H1 (cell line): Measurements from ENCODE around the gene COTL1. TPM values are rescaled to one million over a fixed set of nuclear protein-coding genes. Genes with fewer than 3 reads are reported as not detected.
A peak's percentile ranks its signal among the peaks of the same experiment; 100 is the strongest.

ENCODE experiments used
- CTCF ChIA-PET: fragments of 300-600 bp; sonication (Branson Sonifier 250); formaldehyde crosslinking; loops from one replicate; lab custom pipeline; 2021; ENCODE audit not compliant: partially characterized antibody; lab: Charles Lee
- POLR2A ChIA-PET: fragments of 300-600 bp; sonication (Branson Sonifier 250); formaldehyde crosslinking; loops from one replicate; lab custom pipeline; 2021; ENCODE audit warnings: inconsistent platforms; ENCODE audit not compliant: partially characterized antibody; lab: Charles Lee
- DNase-seq, 2 experiments: peaks; one replicate each; pipeline versions ENCODE4 v3.0.0 to v3.0.0-alpha.2; 2010 to 2022; ENCODE audit warnings: low spot score in 2 of 2, low read depth in 1 of 2, mixed read lengths in 1 of 2
- FAIRE-seq: peaks from 2 replicates; lab custom pipeline; 2011; peaks lifted over from hg19 to GRCh38; lab: Jason Lieb, UNC
- H2AFZ ChIP-seq: 2 replicates; pipeline ENCODE4 v1.8.1; 2012; ENCODE audit warnings: low read length, inconsistent platforms
- H2AK5ac ChIP-seq: 2 replicates; pipeline ENCODE4 v1.6.1; 2013; ENCODE audit warnings: low read depth, low read length
- H2BK120ac ChIP-seq: replicated peaks from 2 replicates; pipeline ENCODE3; 2013; ENCODE audit warnings: low read depth, low read length, inconsistent platforms
- H2BK12ac ChIP-seq: 2 replicates; pipeline ENCODE4 v1.6.1; 2013; ENCODE audit warnings: low read depth, low read length
- H2BK15ac ChIP-seq: 2 replicates; pipeline ENCODE4 v1.6.1; 2013; ENCODE audit warnings: low read length
- H2BK20ac ChIP-seq: 2 replicates; pipeline ENCODE4 v1.6.1; 2013; ENCODE audit warnings: low read length
- H2BK5ac ChIP-seq: 2 replicates; pipeline ENCODE4 v1.6.1; 2013; ENCODE audit warnings: low read depth, low read length
- H3K14ac ChIP-seq: 2 replicates; pipeline ENCODE4 v1.6.1; 2013; ENCODE audit warnings: inconsistent platforms; ENCODE audit not compliant: insufficient read length
- H3K18ac ChIP-seq: 2 replicates; pipeline ENCODE4 v1.6.1; 2013; ENCODE audit warnings: low read length; ENCODE audit errors: extremely low read depth
- H3K23ac ChIP-seq: 2 replicates; pipeline ENCODE4 v1.6.1; 2013; ENCODE audit warnings: inconsistent platforms; ENCODE audit not compliant: insufficient read length
- H3K23me2 ChIP-seq: 2 replicates; pipeline ENCODE4 v1.6.1; 2013; ENCODE audit warnings: low read depth, low read length
- H3K27ac ChIP-seq: 2 replicates; pipeline ENCODE4 v1.6.1; 2011; ENCODE audit warnings: low read depth, low read length, inconsistent platforms
- H3K27me3 ChIP-seq, 4 experiments: replicated peaks in 1 of 4; 1 replicate in 1 of 4; 2 replicates in 3 of 4; pipeline versions ENCODE4 v1.6.1 to v1.8.1; 2011 to 2013; ENCODE audit warnings: low read length in 3 of 4, mild to moderate bottlenecking in 3 of 4, inconsistent platforms in 2 of 4, mixed read lengths in 2 of 4, moderate library complexity in 1 of 4; ENCODE audit not compliant: control insufficient read depth in 3 of 4, insufficient read depth in 3 of 4; ENCODE audit errors: extremely low read depth in 1 of 4
- H3K36me3 ChIP-seq, 4 experiments: 2 replicates each; pipeline versions ENCODE4 v1.6.1 to v1.8.1; 2011 to 2013; ENCODE audit warnings: mild to moderate bottlenecking in 4 of 4, low read length in 3 of 4, moderate library complexity in 2 of 4, control low read depth in 1 of 4, inconsistent platforms in 1 of 4; ENCODE audit not compliant: insufficient read depth in 4 of 4, control insufficient read depth in 2 of 4
- H3K4ac ChIP-seq: replicated peaks from 2 replicates; pipeline ENCODE3; 2013; ENCODE audit warnings: low read length, low read depth, mixed read lengths, inconsistent platforms; ENCODE audit not compliant: insufficient read length
- H3K4me1 ChIP-seq, 4 experiments: replicated peaks in 1 of 4; 1 replicate in 1 of 4; 2 replicates in 3 of 4; pipeline versions ENCODE4 v1.6.1 to v1.8.1; 2011 to 2013; ENCODE audit warnings: low read length in 3 of 4, inconsistent platforms in 2 of 4, mixed read lengths in 1 of 4; ENCODE audit not compliant: insufficient read depth in 4 of 4, control insufficient read depth in 3 of 4
- H3K4me2 ChIP-seq, 2 experiments: 2 replicates each; pipeline versions ENCODE4 v1.6.1 to v1.8.1; 2011 to 2013; ENCODE audit warnings: low read depth in 2 of 2, low read length in 2 of 2, control low read depth in 1 of 2, inconsistent platforms in 1 of 2, mild to moderate bottlenecking in 1 of 2; ENCODE audit not compliant: insufficient read depth in 1 of 2
- H3K4me3 ChIP-seq, 4 experiments: fragments of 200-600, 300-600 bp in 1 of 4; sonication (generic), shearing (Covaris generic), sonication (Bioruptor Twin) in 1 of 4; 2 replicates each; pipeline versions ENCODE4 v1.5.1 to v1.8.1; 2011 to 2016; ENCODE audit warnings: low read length in 4 of 4, low read depth in 3 of 4, control low read depth in 2 of 4, inconsistent platforms in 2 of 4, mild to moderate bottlenecking in 2 of 4, mixed read lengths in 1 of 4, moderate library complexity in 1 of 4; ENCODE audit not compliant: insufficient read depth in 2 of 4; ENCODE audit errors: extremely low read depth in 1 of 4
- H3K56ac ChIP-seq: replicated peaks from 2 replicates; pipeline ENCODE3; 2013; ENCODE audit warnings: low read depth, mild to moderate bottlenecking, mixed read lengths, low read length, inconsistent platforms; ENCODE audit not compliant: insufficient read length
- H3K79me1 ChIP-seq: 2 replicates; pipeline ENCODE4 v1.6.1; 2013; ENCODE audit warnings: low read depth, low read length, control low read depth
- H3K79me2 ChIP-seq, 2 experiments: 2 replicates each; pipeline versions ENCODE4 v1.6.1 to v1.8.1; 2012 to 2013; ENCODE audit warnings: low read length in 2 of 2, mild to moderate bottlenecking in 2 of 2, inconsistent platforms in 1 of 2; ENCODE audit not compliant: insufficient read depth in 2 of 2, control insufficient read depth in 1 of 2
- H3K9ac ChIP-seq, 4 experiments: replicated peaks in 1 of 4; 1 replicate in 1 of 4; 2 replicates in 3 of 4; pipeline versions ENCODE4 v1.6.1 to v1.8.1; 2011 to 2013; ENCODE audit warnings: low read depth in 3 of 4, low read length in 3 of 4, control low read depth in 2 of 4, mild to moderate bottlenecking in 2 of 4, moderate library complexity in 2 of 4, inconsistent platforms in 1 of 4; ENCODE audit errors: extremely low read depth in 1 of 4
- H3K9me3 ChIP-seq, 2 experiments: 2 replicates each; pipeline versions ENCODE4 v1.6.1 to v1.8.1; 2012 to 2013; ENCODE audit warnings: mild to moderate bottlenecking in 2 of 2, moderate library complexity in 2 of 2, control low read depth in 1 of 2, inconsistent platforms in 1 of 2, low read depth in 1 of 2, low read length in 1 of 2, mixed read lengths in 1 of 2; ENCODE audit not compliant: insufficient read depth in 2 of 2
- H4K20me1 ChIP-seq, 2 experiments: replicated peaks in 1 of 2; 2 replicates each; pipeline versions ENCODE3 to v1.8.1; 2011 to 2013; ENCODE audit warnings: inconsistent platforms in 2 of 2, low read length in 2 of 2, mild to moderate bottlenecking in 1 of 2; ENCODE audit not compliant: insufficient read depth in 2 of 2, control insufficient read depth in 1 of 2
- H4K5ac ChIP-seq: 2 replicates; pipeline ENCODE4 v1.6.1; 2013; ENCODE audit warnings: low read length, low read depth, mixed read lengths, inconsistent platforms; ENCODE audit not compliant: insufficient read length
- H4K8ac ChIP-seq: 2 replicates; pipeline ENCODE4 v1.8.0; 2013; ENCODE audit warnings: mild to moderate bottlenecking, moderate library complexity, low read length, inconsistent platforms; ENCODE audit not compliant: insufficient read depth; ENCODE audit errors: extremely low read depth
- H4K91ac ChIP-seq: replicated peaks from 2 replicates; pipeline ENCODE3; 2013; ENCODE audit warnings: low read length, mixed read lengths, inconsistent platforms; ENCODE audit not compliant: insufficient read length
- CBX5 ChIP-seq: fragments of 300-800, 300-1000 bp; sonication (generic); IDR thresholded peaks from 2 replicates; pipeline ENCODE4 v1.7.1; 2016; ENCODE audit warnings: antibody characterized with exemption, low read length, low read depth
- EZH2 ChIP-seq: fragments of 200-600 bp; sonication (generic); IDR thresholded peaks from 2 replicates; pipeline ENCODE4 v1.7.1; 2012; ENCODE audit warnings: low read depth, mild to moderate bottlenecking, moderate library complexity, low read length, inconsistent platforms; ENCODE audit not compliant: severe bottlenecking
- KDM5A ChIP-seq: fragments of 200-600 bp; IDR thresholded peaks from 2 replicates; pipeline ENCODE4 v1.7.1; 2012; ENCODE audit warnings: mild to moderate bottlenecking, low read length, inconsistent platforms, mixed read lengths
- PHF8 ChIP-seq: fragments of 200-600 bp; sonication (generic); conservative IDR thresholded peaks from 2 replicates; pipeline ENCODE4 v1.7.1; 2012; ENCODE audit warnings: low read depth, mild to moderate bottlenecking, inconsistent platforms, low read length, moderate library complexity
- SIN3A ChIP-seq, 2 experiments: IDR thresholded peaks in 1 of 2; conservative IDR thresholded peaks in 1 of 2; 2 replicates each; pipeline ENCODE4 v1.6.1; 2011 to 2012; ENCODE audit warnings: low read length in 2 of 2, improper control_type of control experiment in 1 of 2, low read depth in 1 of 2, mild to moderate bottlenecking in 1 of 2
- SIRT6 ChIP-seq: IDR thresholded peaks from one replicate; pipeline ENCODE4 v1.7.1; 2012; ENCODE audit warnings: low read length, inconsistent platforms
- SP4 ChIP-seq: IDR thresholded peaks from 2 replicates; pipeline ENCODE4 v1.6.1; 2012; ENCODE audit warnings: low read length, inconsistent platforms
- SRF ChIP-seq: IDR thresholded peaks from 2 replicates; pipeline ENCODE4 v1.6.1; 2011; ENCODE audit warnings: mild to moderate bottlenecking, low read depth, low read length, moderate library complexity
- TBP ChIP-seq: IDR thresholded peaks from 2 replicates; pipeline ENCODE4 v1.6.1; 2011; ENCODE audit warnings: low read depth, low read length, improper control_type of control experiment
- WGBS, 2 experiments: shearing (Covaris generic) in 1 of 2; methylation state at CpG; one replicate each; pipeline versions ENCODE4 v1.1.6 to v1.1.7; 2013 to 2015; ENCODE audit warnings: low lambda C conversion rate in 2 of 2, mixed read lengths in 2 of 2, inconsistent platforms in 1 of 2, low coverage in 1 of 2, missing lambda C conversion rate in 1 of 2; ENCODE audit not compliant: insufficient replicate concordance in 2 of 2, insufficient coverage in 1 of 2, insufficient read length in 1 of 2; ENCODE audit errors: extremely low coverage in 1 of 2, missing lambda C conversion rate in 1 of 2; 5-methylcytosine and 5-hydroxymethylcytosine counted together
- polyA plus RNA-seq, 7 experiments: library from polyadenylated mRNA; depleted of rRNA in 3 of 7; stranded (reverse) in 5 of 7; unstranded in 2 of 7; fragments of >200 nt in 5 of 7; fragments of 200-250 nt in 2 of 7; gene quantifications; 1 replicate in 5 of 7; 2 replicates in 1 of 7; 4 replicates in 1 of 7; pipeline versions ENCODE4 v1.2.1 to v1.2.3, GENCODE V29; 2011 to 2013; ENCODE audit warnings: missing spikeins in 2 of 7, mixed read lengths in 2 of 7
- total RNA-seq: library from RNA; stranded (reverse); fragmentation: NEBNext Ultra II Directional; extraction: Animal tissue kit (Norgen Biotek cat#: 25700); gene quantifications from 2 replicates; pipeline ENCODE4 v1.2.1, GENCODE V29; 2021

COTL1 gene
- total and polyA plus RNA-seq, 2 of the 8 experiments (the other 6 are each of a cell fraction or from before 2014, with no cell fraction given), result 59.2 to 183 TPM

- Histone ChIP-seq H3K4me3 (no peak overlapping the region), H4K5ac (no peak overlapping the region), H2BK20ac (no peak overlapping the region), H2BK120ac (no peak overlapping the region), H3K79me2 (peaks cover 0 to 2% of the 10 kb centered on the region in 2 experiments; a peak in 1 of 4 replicates), H4K91ac (no peak overlapping the region), H2BK15ac (no peak overlapping the region), H3K9ac (no peak overlapping the region), H3K27ac (no peak overlapping the region), H2AFZ (no peak overlapping the region), H3K27me3 (no peaks in the 10 kb centered on the region), H3K56ac (no peak overlapping the region), H3K18ac (no peak overlapping the region), H4K8ac (no peak overlapping the region), H3K79me1 (no peaks in the 10 kb centered on the region), H2BK5ac (no peak overlapping the region), H4K20me1 (peaks cover 0 to 2% of the 10 kb centered on the region in 2 experiments), H3K4ac (no peak overlapping the region), H3K23ac (no peak overlapping the region), H3K4me1 (peaks cover 0 to 6% (median 0%) of the 10 kb centered on the region in 4 experiments; a peak in 2 of 7 replicates), H3K14ac (no peak overlapping the region), H3K4me2 (no peak overlapping the region), H2BK12ac (peak overlapping the region; percentile 6; the same call in 1 of the 2 replicates), H3K36me3 (peaks cover 0 to 2% (median 0%) of the 10 kb centered on the region in 4 experiments; a peak in 3 of 8 replicates), H2AK5ac (no peak overlapping the region; the same call in 1 of the 2 replicates), H3K23me2 (0 out of 2 replicates have a peak, but pooled peaks cover under 1% of the 10 kb centered on the region), H3K9me3 (no peaks in the 10 kb centered on the region)
- DNase-seq (no peak), FAIRE-seq (no peak)
- WGBS, 2 experiments, result 85% methylated on average over 15 of the region's 15 CpGs; no CpG with 5 or more reads in 1 of the 2 experiments
- ChIA-PET CTCF (interaction anchor here (0.9 to 5.5 kb wide), 10 partner anchors 10 to 73 kb away, joined by 3 to 29 read pairs (median 5); no protein-coding TSS in a partner anchor), POLR2A (interaction anchor here (1.1 to 1.3 kb wide), 2 partner anchors 18 to 30 kb away, joined by 3 read pairs; no protein-coding TSS in a partner anchor)
- TF ChIP-seq CBX5 (no peak), SP4 (no peak), KDM5A (no peak), EZH2 (no peak), SRF (no peak), PHF8 (no peak), TBP (no peak), SIRT6 (no peak), SIN3A (conservative IDR thresholded peaks at IDR 0.05 in 1 of 2, IDR thresholded peaks at IDR 0.05 in 1 of 2; ENCODE audit: low read depth in 1 of 2, low read length in 2 of 2) (no peak)
These were observed 33.9 kb downstream of the COTL1 start for GRCh38 chr16:84583995-84584394.
